ENCODE measurements around the gene TMEM54. TPM values are rescaled to one million over a fixed set of nuclear protein-coding genes. Genes with fewer than 3 reads are reported as not detected.

Gene TMEM54
- total RNA-seq, 4 donors from 2014 or later = 13.1 to 41.4 (median 26.3) TPM

DNA sequence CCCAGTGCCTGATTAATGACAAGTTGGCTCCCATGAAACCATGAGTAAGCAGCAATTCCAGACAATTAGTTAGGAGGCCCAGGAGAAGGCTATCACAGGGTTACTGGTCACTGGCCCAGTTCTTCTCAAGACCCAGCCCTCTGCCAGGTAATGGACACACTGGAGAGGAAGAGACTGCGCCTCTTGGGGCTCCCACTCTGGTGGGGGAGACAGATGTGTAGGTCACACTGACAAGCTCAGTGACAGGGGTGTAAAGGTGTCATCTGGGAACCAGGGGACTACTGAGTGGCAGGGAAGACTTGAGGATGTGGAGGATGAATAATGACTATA is 10.0 kb downstream of the TMEM54 start:
- H3K27ac ChIP-seq = no peak overlapping the region
- peaks cover 0 to 22% (median 3%) of the 10 kb centered on the region in 4 donors for H3K4me1 ChIP-seq
- no peaks in the 10 kb centered on the region for H3K36me3 ChIP-seq
- TF ChIP-seq EP300 (IDR thresholded peaks at IDR 0.05) (no peak), POLR2A (IDR thresholded peaks at IDR 0.05) (no peak)
- TF ChIP-seq, protein P1, sequence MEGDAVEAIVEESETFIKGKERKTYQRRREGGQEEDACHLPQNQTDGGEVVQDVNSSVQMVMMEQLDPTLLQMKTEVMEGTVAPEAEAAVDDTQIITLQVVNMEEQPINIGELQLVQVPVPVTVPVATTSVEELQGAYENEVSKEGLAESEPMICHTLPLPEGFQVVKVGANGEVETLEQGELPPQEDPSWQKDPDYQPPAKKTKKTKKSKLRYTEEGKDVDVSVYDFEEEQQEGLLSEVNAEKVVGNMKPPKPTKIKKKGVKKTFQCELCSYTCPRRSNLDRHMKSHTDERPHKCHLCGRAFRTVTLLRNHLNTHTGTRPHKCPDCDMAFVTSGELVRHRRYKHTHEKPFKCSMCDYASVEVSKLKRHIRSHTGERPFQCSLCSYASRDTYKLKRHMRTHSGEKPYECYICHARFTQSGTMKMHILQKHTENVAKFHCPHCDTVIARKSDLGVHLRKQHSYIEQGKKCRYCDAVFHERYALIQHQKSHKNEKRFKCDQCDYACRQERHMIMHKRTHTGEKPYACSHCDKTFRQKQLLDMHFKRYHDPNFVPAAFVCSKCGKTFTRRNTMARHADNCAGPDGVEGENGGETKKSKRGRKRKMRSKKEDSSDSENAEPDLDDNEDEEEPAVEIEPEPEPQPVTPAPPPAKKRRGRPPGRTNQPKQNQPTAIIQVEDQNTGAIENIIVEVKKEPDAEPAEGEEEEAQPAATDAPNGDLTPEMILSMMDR (IDR thresholded peaks at IDR 0.05) = no peak
- 86 to 100% methylated on average over 1 of the region's 1 CpG for WGBS, 2 donors
- H3K4me3 ChIP-seq = no peak overlapping the region
- peaks cover 0 to 76% of the 10 kb centered on the region in 2 donors for H3K27me3 ChIP-seq
- no peak for DNase-seq (ENCODE audit: low spot score in 2 of 2)
- no peaks in the 10 kb centered on the region for H3K9me3 ChIP-seq

DNA sequence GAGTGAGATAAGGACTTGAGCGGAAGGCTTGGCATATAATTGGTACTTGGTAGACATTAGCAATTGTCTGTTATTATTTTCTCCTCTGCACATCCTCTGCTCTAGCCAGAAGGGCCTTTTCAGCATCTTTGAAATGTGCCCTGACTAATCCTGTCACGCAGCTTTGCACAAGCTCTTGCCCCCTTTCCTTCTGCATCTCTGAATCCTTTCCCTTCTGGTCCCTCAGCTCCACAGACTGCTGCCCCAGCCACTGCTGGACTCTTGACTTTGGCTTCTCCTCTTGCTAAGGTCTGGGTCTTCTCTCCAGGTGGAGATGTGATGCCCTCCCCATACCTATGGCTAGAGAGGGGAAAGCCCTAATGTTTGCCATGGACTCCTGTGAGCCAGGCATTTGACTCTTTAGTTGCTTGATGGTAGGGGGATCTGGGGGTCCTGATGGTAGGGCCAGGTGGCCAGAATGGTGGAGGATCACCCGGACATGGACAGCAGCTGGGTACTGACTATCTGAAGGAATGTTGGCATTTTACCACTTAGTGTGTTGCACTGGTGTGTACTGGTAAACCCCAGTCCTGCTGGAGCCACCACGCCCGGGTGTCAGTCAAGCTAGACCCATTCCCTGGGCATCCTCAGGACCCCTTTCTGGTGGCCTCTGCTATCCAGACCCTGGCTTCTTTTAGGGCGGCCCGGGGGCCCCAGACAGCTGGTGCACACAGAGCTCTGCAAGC is 10.5 kb downstream of the TMEM54 start:
- 85 to 91% methylated on average over 7 of the region's 7 CpGs for WGBS, 2 donors
- peaks cover 0 to 81% of the 10 kb centered on the region in 2 donors for H3K27me3 ChIP-seq
- peaks cover 0 to 27% (median 3%) of the 10 kb centered on the region in 4 donors for H3K4me1 ChIP-seq
- no peak overlapping the region for H3K4me3 ChIP-seq
- H3K9me3 ChIP-seq = no peaks in the 10 kb centered on the region
- no peaks in the 10 kb centered on the region for H3K36me3 ChIP-seq
- H3K27ac ChIP-seq = no peak overlapping the region
- TF ChIP-seq, protein P1 (IDR thresholded peaks at IDR 0.05) = no peak
- TF ChIP-seq POLR2A (IDR thresholded peaks at IDR 0.05) (no peak), EP300 (IDR thresholded peaks at IDR 0.05) (no peak)
- DNase-seq (ENCODE audit: low spot score in 2 of 2) = no peak

DNA sequence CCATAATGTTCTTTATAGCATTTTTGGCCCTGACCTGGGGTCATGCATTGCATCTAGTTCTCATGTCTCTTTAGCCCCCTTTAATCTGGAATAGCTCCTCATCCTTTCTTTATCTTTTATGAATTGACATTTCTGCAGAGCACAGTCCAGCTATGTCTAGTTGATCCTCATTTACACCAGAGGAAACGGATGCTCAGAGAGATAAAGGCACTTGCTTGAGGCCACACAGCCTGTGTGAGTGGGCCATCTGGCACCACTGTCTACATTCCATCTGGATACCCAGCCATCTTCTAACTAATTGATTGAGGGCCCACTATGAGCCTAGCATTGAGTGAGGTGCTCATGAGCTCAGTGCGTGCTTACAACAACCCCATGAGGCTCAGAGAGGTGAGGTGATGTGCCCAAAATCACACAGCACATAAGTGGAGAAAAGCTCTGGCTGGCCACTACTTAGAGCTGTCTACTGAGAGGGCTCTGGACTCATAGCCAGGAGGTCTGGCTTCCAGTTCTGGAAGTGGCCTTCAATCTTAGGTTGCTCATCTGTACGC is 11.4 kb downstream of the TMEM54 start:
- no peak overlapping the region for H3K27ac ChIP-seq
- H3K9me3 ChIP-seq = no peaks in the 10 kb centered on the region
- DNase-seq (ENCODE audit: low spot score in 2 of 2) = no peak
- H3K4me1 ChIP-seq = peaks cover 0 to 28% (median 3%) of the 10 kb centered on the region in 4 donors
- no peak overlapping the region for H3K4me3 ChIP-seq
- peaks cover 0 to 90% of the 10 kb centered on the region in 2 donors for H3K27me3 ChIP-seq
- H3K36me3 ChIP-seq = no peaks in the 10 kb centered on the region
- TF ChIP-seq EP300 (IDR thresholded peaks at IDR 0.05) = no peak
- no peak for TF ChIP-seq POLR2A (IDR thresholded peaks at IDR 0.05)
- TF ChIP-seq, protein P1 (IDR thresholded peaks at IDR 0.05) = no peak
- 86 to 87% methylated on average over 3 of the region's 3 CpGs for WGBS, 2 donors

DNA sequence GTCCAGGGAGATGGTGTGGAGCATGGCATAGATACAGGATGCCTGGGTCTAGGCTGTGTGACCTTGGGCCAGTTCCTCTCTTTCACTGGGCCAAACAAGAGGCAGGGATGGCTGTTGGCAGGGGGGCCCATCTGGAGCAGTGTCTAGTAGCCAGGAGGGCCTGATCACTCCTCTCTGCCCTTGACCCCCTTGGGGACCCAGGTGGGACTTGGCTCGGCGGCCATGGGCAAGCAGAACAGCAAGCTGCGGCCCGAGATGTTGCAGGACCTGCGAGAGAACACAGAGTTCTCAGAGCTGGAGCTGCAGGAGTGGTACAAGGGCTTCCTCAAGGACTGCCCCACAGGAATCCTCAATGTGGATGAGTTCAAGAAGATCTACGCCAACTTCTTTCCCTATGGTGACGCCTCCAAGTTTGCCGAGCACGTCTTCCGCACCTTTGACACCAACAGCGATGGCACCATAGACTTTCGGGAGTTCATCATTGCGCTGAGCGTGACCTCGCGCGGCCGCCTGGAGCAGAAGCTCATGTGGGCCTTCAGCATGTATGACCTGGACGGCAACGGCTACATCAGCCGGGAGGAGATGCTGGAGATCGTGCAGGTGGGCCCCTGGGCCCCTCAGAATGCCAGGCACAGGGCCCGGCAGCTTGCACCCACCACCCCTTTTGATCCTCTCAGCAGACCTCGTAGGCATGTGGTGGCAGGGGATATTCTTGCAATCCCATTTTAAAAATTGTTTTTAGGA is 12.3 kb downstream of the TMEM54 start:
- Histone ChIP-seq H3K9me3 (no peaks in the 10 kb centered on the region), H3K36me3 (no peaks in the 10 kb centered on the region), H3K27ac (no peak overlapping the region), H3K27me3 (peaks cover 0 to 94% of the 10 kb centered on the region in 2 donors), H3K4me3 (no peak overlapping the region), H3K4me1 (peaks cover 0 to 26% (median 3%) of the 10 kb centered on the region in 4 donors)
- no peak for DNase-seq (ENCODE audit: low spot score in 2 of 2)
- TF ChIP-seq POLR2A (IDR thresholded peaks at IDR 0.05) (no peak), EP300 (IDR thresholded peaks at IDR 0.05) (no peak)
- TF ChIP-seq, protein P1 (IDR thresholded peaks at IDR 0.05) = no peak
- 92% methylated on average over 24 of the region's 24 CpGs for WGBS, 2 donors

DNA sequence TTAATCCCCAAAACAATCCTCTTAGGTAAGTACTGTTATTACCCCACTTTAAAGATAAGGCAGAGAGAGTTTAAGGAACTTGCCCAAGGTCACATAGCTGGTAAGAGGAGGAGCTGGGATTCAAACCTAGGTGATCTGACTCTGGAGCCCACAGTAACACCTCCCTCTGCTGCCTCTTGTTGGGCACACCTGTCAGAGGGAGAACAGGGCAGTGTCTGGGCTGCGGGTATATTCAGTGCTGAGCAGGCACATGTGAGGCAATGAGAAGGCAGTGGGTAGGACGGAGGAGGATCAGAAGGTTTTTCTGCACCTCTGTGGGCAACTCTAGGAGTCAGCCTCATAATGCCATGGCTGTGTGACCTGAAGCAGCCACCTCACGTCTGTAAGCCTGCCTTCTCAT is 13.1 kb downstream of the TMEM54 start:
- no peaks in the 10 kb centered on the region for H3K36me3 ChIP-seq
- no peaks in the 10 kb centered on the region for H3K9me3 ChIP-seq
- H3K27ac ChIP-seq = no peak overlapping the region
- H3K27me3 ChIP-seq = peaks cover 0 to 93% of the 10 kb centered on the region in 2 donors
- DNase-seq (ENCODE audit: low spot score in 2 of 2) = no peak
- TF ChIP-seq POLR2A (IDR thresholded peaks at IDR 0.05) (no peak), EP300 (IDR thresholded peaks at IDR 0.05) (no peak)
- TF ChIP-seq, protein P1 (IDR thresholded peaks at IDR 0.05) = no peak
- WGBS, 2 donors = 92 to 94% methylated on average over 3 of the region's 3 CpGs
- peaks cover 0 to 19% (median 0%) of the 10 kb centered on the region in 4 donors for H3K4me1 ChIP-seq
- no peak overlapping the region for H3K4me3 ChIP-seq
